ENCODE results near the gene ASAH2. TPM values are rescaled to one million over a fixed set of nuclear protein-coding genes. Genes with fewer than 3 reads are reported as not detected.

Gene ASAH2
- total RNA-seq, 1 experiment from 2014 or later = 4.6 TPM

DNA sequence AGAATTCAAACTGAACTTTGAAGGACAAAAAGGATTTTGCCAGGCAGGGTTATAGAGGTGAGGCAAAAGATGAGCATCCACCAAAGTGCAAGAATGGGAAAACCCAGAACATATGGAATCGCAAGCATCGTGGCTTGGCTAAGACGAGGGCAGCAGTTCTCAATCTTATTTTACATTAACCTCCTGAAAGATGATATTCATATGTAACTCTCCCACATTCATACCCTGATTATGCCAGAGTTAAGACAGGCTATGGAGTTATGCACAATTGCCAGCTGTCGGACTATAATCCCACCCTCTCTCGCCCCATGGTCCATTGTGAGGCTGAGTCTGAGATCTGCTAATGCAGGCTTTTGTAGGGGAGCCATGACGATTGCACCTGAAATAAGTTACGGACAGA, 21.2 kb upstream of the ASAH2 start:
- H2BK15ac ChIP-seq (ENCODE audit: low read depth, low read length) = no peak overlapping the region
- no peaks in the 10 kb centered on the region for H3K79me2 ChIP-seq (ENCODE audit: insufficient read depth, low read length)
- Mint-ChIP-seq H3K4me3 (no peak overlapping the region), H3K27me3 (ENCODE audit: low read depth) (peaks cover 11% of the 10 kb centered on the region), H3K36me3 (ENCODE audit: insufficient read depth in 1 of 3, low read depth in 3 of 3) (no peaks in the 10 kb centered on the region), H3K4me1 (no peaks in the 10 kb centered on the region), H3K27ac (no peak overlapping the region), H3K9me3 (no peaks in the 10 kb centered on the region)
- WGBS (ENCODE audit: extremely low coverage, insufficient read length, low lambda C conversion rate) = no CpG with 5 or more reads among the region's 7 CpGs
- H3K79me1 ChIP-seq (ENCODE audit: insufficient read depth, low read depth, low read length, poor library complexity, severe bottlenecking) = no peaks in the 10 kb centered on the region
- no peaks in the 10 kb centered on the region for H3K9me3 ChIP-seq (ENCODE audit: control insufficient read depth, low read depth, low read length)
- H3K18ac ChIP-seq (ENCODE audit: insufficient read length, low read depth, low read length) = no peak overlapping the region
- no peak overlapping the region for H2AFZ ChIP-seq (ENCODE audit: low read length)
- no peak overlapping the region for H3K56ac ChIP-seq (ENCODE audit: insufficient read length, low read depth, low read length)
- no peak overlapping the region for H2BK5ac ChIP-seq (ENCODE audit: insufficient read length, low read length)
- no peak overlapping the region for H3K4ac ChIP-seq (ENCODE audit: low read depth, low read length)
- no peak overlapping the region for H2AK5ac ChIP-seq (ENCODE audit: insufficient read length, low read length)
- no peak overlapping the region for H2BK20ac ChIP-seq (ENCODE audit: low read depth, low read length, poor library complexity, severe bottlenecking)
- no peak overlapping the region for H3K14ac ChIP-seq (ENCODE audit: insufficient read depth, low read length)
- H3K4me1 ChIP-seq (ENCODE audit: insufficient read depth, low read length) = no peaks in the 10 kb centered on the region
- no peak overlapping the region for H2BK12ac ChIP-seq (ENCODE audit: insufficient read length, low read depth, low read length)
- no peak overlapping the region for H3K4me2 ChIP-seq (ENCODE audit: insufficient read depth, insufficient read length, low read length)
- H2BK120ac ChIP-seq (ENCODE audit: low read depth, low read length, poor library complexity, severe bottlenecking) = no peak overlapping the region
- no peak overlapping the region for H3T11ph ChIP-seq (ENCODE audit: low read length)
- H3K27ac ChIP-seq (ENCODE audit: insufficient read length, low read depth, low read length) = no peak overlapping the region
- no peak overlapping the region for H3K23ac ChIP-seq (ENCODE audit: insufficient read length, low read depth, low read length)
- DNase-seq = no peak
- no peak overlapping the region for H4K91ac ChIP-seq (ENCODE audit: insufficient read length, low read depth, low read length)
- H4K5ac ChIP-seq (ENCODE audit: insufficient read length, low read depth, low read length) = no peak overlapping the region
- no peaks in the 10 kb centered on the region for H3K23me2 ChIP-seq (ENCODE audit: insufficient read length, low read depth, low read length, poor library complexity, severe bottlenecking)
- H4K20me1 ChIP-seq (ENCODE audit: control insufficient read depth, insufficient read depth, insufficient read length) = no peaks in the 10 kb centered on the region
- TF ChIP-seq, protein P1, sequence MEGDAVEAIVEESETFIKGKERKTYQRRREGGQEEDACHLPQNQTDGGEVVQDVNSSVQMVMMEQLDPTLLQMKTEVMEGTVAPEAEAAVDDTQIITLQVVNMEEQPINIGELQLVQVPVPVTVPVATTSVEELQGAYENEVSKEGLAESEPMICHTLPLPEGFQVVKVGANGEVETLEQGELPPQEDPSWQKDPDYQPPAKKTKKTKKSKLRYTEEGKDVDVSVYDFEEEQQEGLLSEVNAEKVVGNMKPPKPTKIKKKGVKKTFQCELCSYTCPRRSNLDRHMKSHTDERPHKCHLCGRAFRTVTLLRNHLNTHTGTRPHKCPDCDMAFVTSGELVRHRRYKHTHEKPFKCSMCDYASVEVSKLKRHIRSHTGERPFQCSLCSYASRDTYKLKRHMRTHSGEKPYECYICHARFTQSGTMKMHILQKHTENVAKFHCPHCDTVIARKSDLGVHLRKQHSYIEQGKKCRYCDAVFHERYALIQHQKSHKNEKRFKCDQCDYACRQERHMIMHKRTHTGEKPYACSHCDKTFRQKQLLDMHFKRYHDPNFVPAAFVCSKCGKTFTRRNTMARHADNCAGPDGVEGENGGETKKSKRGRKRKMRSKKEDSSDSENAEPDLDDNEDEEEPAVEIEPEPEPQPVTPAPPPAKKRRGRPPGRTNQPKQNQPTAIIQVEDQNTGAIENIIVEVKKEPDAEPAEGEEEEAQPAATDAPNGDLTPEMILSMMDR (conservative IDR thresholded peaks at IDR 0.05) = no peak
- no peak overlapping the region for H4K8ac ChIP-seq (replicated peaks; ENCODE audit: insufficient read length, low read depth, low read length)
- H3K9ac ChIP-seq (ENCODE audit: extremely low read depth, insufficient read length, low read length) = no peak overlapping the region
- H3K27me3 ChIP-seq (ENCODE audit: insufficient read depth, low read length) = no peaks in the 10 kb centered on the region; the same call in 1 of the 2 replicates
